GM12878 (cell line): Measurements from ENCODE around the gene MAML2. TPM values are rescaled to one million over a fixed set of nuclear protein-coding genes. Genes with fewer than 3 reads are reported as not detected.

Experiments
- ATAC-seq: fragments of 200-7000 bp; cut with Tn5 transposase; 3 replicates; pipeline ENCODE4 v1.9.1; 2020; ENCODE audit warnings: mild to moderate bottlenecking, moderate library complexity
- BruUV-seq: library from RNA; stranded (reverse); fragments of 400-500 nt; replicated peaks from 2 replicates; lab custom pipeline; 2021; lab: Mats Ljungman, UMichigan
- CTCF ChIA-PET: fragments of 300-600 bp; sonication (Branson Sonifier 250); formaldehyde crosslinking; extraction: SDS; loops from one replicate; lab custom pipeline; 2021; ENCODE audit warnings: inconsistent platforms; lab: Yijun Ruan, JAX
- POLR2A ChIA-PET: fragments of 350-600 bp; formaldehyde crosslinking; extraction: SDS; loops from one replicate; lab custom pipeline; 2021; ENCODE audit warnings: inconsistent platforms; lab: Charles Lee
- RAD21 ChIA-PET: fragments of 300-600 bp; sonication (Branson Sonifier 250); formaldehyde crosslinking; loops from one replicate; lab custom pipeline; 2023; ENCODE audit warnings: antibody characterized with exemption; ENCODE audit not compliant: unreplicated experiment; lab: Charles Lee
- SMC1A ChIA-PET: fragments of 300-600 bp; sonication (Branson Sonifier 250); formaldehyde crosslinking; loops from one replicate; lab custom pipeline; 2023; ENCODE audit not compliant: unreplicated experiment, uncharacterized antibody; lab: Charles Lee
- DNase-seq: peaks from one replicate; pipeline ENCODE4 v3.0.0-alpha.2; 2011; ENCODE audit warnings: low read depth, low spot score
- FAIRE-seq: peaks from 3 replicates; lab custom pipeline; 2011; peaks lifted over from hg19 to GRCh38; lab: Jason Lieb, UNC
- H2AFZ ChIP-seq: 2 replicates; pipeline ENCODE4 v1.6.0; 2011; ENCODE audit warnings: low read depth, low read length, control low read depth; ENCODE audit not compliant: control insufficient read depth
- H3K27ac ChIP-seq: 2 replicates; pipeline ENCODE4 v1.5.1; 2011; ENCODE audit warnings: control low read depth; ENCODE audit not compliant: control insufficient read depth, insufficient read depth
- H3K27me3 ChIP-seq, 2 experiments: replicated peaks in 1 of 2; 2 replicates each; pipeline versions ENCODE4 v1.6.0 to v1.6.1; 2011; ENCODE audit warnings: low read length in 1 of 2; ENCODE audit not compliant: control insufficient read depth in 2 of 2, insufficient read depth in 2 of 2
- H3K36me3 ChIP-seq, 2 experiments: 2 replicates each; pipeline ENCODE4 v1.5.1; 2011; ENCODE audit warnings: low read length in 1 of 2; ENCODE audit not compliant: control insufficient read depth in 2 of 2, insufficient read depth in 2 of 2
- H3K4me1 ChIP-seq: 2 replicates; pipeline ENCODE4 v1.6.1; 2011; ENCODE audit warnings: mild to moderate bottlenecking, low read length, moderate library complexity, mixed read lengths; ENCODE audit not compliant: control insufficient read depth, insufficient read depth
- H3K4me2 ChIP-seq: 2 replicates; pipeline ENCODE4 v1.6.0; 2011; ENCODE audit warnings: control low read depth; ENCODE audit not compliant: control insufficient read depth, insufficient read depth
- H3K4me3 ChIP-seq: fragments of 200-600 bp; sonication (generic); 2 replicates; pipeline ENCODE4 v1.5.1; 2016
- H3K79me2 ChIP-seq: 2 replicates; pipeline ENCODE4 v1.6.0; 2011; ENCODE audit warnings: low read length; ENCODE audit not compliant: control insufficient read depth, insufficient read depth
- H3K9ac ChIP-seq: 2 replicates; pipeline ENCODE4 v1.8.0; 2011; ENCODE audit warnings: low read length, control low read depth, mixed read lengths; ENCODE audit not compliant: control insufficient read depth, insufficient read depth
- H3K9me3 ChIP-seq: replicated peaks from 3 replicates; pipeline ENCODE4 v1.5.1; 2011; ENCODE audit warnings: mild to moderate bottlenecking, low read length; ENCODE audit not compliant: control insufficient read depth, insufficient read depth
- H4K20me1 ChIP-seq: 2 replicates; pipeline ENCODE4 v1.6.0; 2011; ENCODE audit not compliant: control insufficient read depth, insufficient read depth
- BACH1 ChIP-seq: fragments of 450-650 bp; IDR thresholded peaks from 2 replicates; pipeline ENCODE4 v1.6.1; 2017; ENCODE audit warnings: mild to moderate bottlenecking, borderline replicate concordance
- CTCF ChIP-seq, 3 experiments: IDR thresholded peaks in 2 of 3; conservative IDR thresholded peaks in 1 of 3; 2 replicates each; pipeline ENCODE4 v1.5.1; 2011; ENCODE audit warnings: low read depth in 3 of 3, low read length in 3 of 3, mild to moderate bottlenecking in 3 of 3, control low read depth in 2 of 3, moderate library complexity in 2 of 3, inconsistent platforms in 1 of 3, mixed read lengths in 1 of 3; ENCODE audit not compliant: control insufficient read depth in 2 of 3, insufficient read depth in 1 of 3; ENCODE audit errors: extremely low read depth in 1 of 3
- E2F8 ChIP-seq: fragments of 450-650 bp; IDR thresholded peaks from 2 replicates; pipeline ENCODE4 v1.6.1; 2018; ENCODE audit warnings: mild to moderate bottlenecking, low read depth, moderate library complexity; ENCODE audit not compliant: partially characterized antibody
- HSF1 ChIP-seq: fragments of 150-350 bp; IDR thresholded peaks from 2 replicates; pipeline ENCODE4 v1.6.1; 2014; ENCODE audit warnings: mild to moderate bottlenecking, low read depth, low read length
- IRF4 ChIP-seq: IDR thresholded peaks from 2 replicates; pipeline ENCODE4 v1.6.1; 2011; ENCODE audit warnings: low read depth, low read length
- NFIC ChIP-seq: IDR thresholded peaks from 2 replicates; pipeline ENCODE4 v1.6.1; 2012; ENCODE audit warnings: low read depth, mild to moderate bottlenecking, inconsistent platforms, low read length, moderate library complexity
- NFYA ChIP-seq: IDR thresholded peaks from 2 replicates; pipeline ENCODE4 v1.6.1; 2011; ENCODE audit warnings: low read depth, mild to moderate bottlenecking, low read length, improper control_type of control experiment, borderline replicate concordance
- NRF1 ChIP-seq: conservative IDR thresholded peaks from 2 replicates; pipeline ENCODE4 v1.6.1; 2011; ENCODE audit warnings: mild to moderate bottlenecking, low read depth, low read length, improper control_type of control experiment
- PKNOX1 ChIP-seq: fragments of 450-650 bp; IDR thresholded peaks from 2 replicates; pipeline ENCODE4 v1.6.1; 2016; ENCODE audit warnings: mild to moderate bottlenecking
- RCOR1 ChIP-seq: conservative IDR thresholded peaks from 2 replicates; pipeline ENCODE4 v1.6.1; 2012; ENCODE audit warnings: low read depth, low read length, improper control_type of control experiment
- RELA ChIP-seq: fragments of 450-650 bp; IDR thresholded peaks from 2 replicates; pipeline ENCODE4 v1.8.0; 2014; ENCODE audit warnings: borderline replicate concordance; ENCODE audit not compliant: partially characterized antibody
- RUNX3 ChIP-seq: IDR thresholded peaks from 2 replicates; pipeline ENCODE4 v1.6.1; 2012; ENCODE audit warnings: low read length, inconsistent platforms
- SMARCA5 ChIP-seq: fragments of 450-650 bp; IDR thresholded peaks from 2 replicates; pipeline ENCODE4 v1.6.1; 2017; ENCODE audit warnings: mild to moderate bottlenecking
- TCF3 ChIP-seq: IDR thresholded peaks from 2 replicates; pipeline ENCODE4 v1.6.1; 2012; ENCODE audit warnings: low read depth, mild to moderate bottlenecking, low read length, borderline replicate concordance; ENCODE audit not compliant: insufficient read depth
- TCF7 ChIP-seq: IDR thresholded peaks from 2 replicates; pipeline ENCODE4 v1.6.1; 2014; ENCODE audit warnings: antibody characterized with exemption, borderline replicate concordance
- ZNF217 ChIP-seq: fragments of 450-650 bp; IDR thresholded peaks from 2 replicates; pipeline ENCODE4 v1.6.1; 2017; ENCODE audit warnings: antibody characterized with exemption, mild to moderate bottlenecking
- ZNF622 ChIP-seq: fragments of 450-650 bp; IDR thresholded peaks from 2 replicates; pipeline ENCODE4 v1.6.1; 2017; ENCODE audit warnings: mild to moderate bottlenecking, inconsistent platforms
- WGBS: methylation state at CpG from one replicate; pipeline ENCODE4 v1.1.6; 2016; ENCODE audit warnings: low lambda C conversion rate; ENCODE audit not compliant: insufficient replicate concordance, insufficient coverage; ENCODE audit errors: missing lambda C conversion rate; 5-methylcytosine and 5-hydroxymethylcytosine counted together
- in situ Hi-C: fragments of 300-500 bp; cut with MboI; formaldehyde crosslinking; loops from 9 replicates; pipeline ENCODE4 v1.14.3; 2018; ENCODE audit warnings: mixed read lengths
- intact Hi-C: fragments of 100-400 bp; cut with micrococcal nuclease; formaldehyde crosslinking; loops from one replicate; pipeline ENCODE4 v1.14.2; 2022; ENCODE audit not compliant: unreplicated experiment
- polyA plus RNA-seq, 11 experiments: library from polyadenylated mRNA; depleted of rRNA in 4 of 11; unstranded in 6 of 11; stranded (reverse) in 5 of 11; fragments of >200 nt; fragmentation: Nextera tagmentation in 4 of 11; fragmentation: Illumina TruSeq in 1 of 11; extraction: Ambion mirVana in 4 of 11; extraction: Trizol in 1 of 11; gene quantifications; 1 replicate in 1 of 11; 2 replicates in 10 of 11; pipeline versions ENCODE4 v1.2.1 to v1.2.3, GENCODE V29; 2011 to 2016; ENCODE audit warnings: inconsistent platforms in 2 of 11, missing spikeins in 2 of 11, low read depth in 1 of 11
- total RNA-seq, 4 experiments: library from RNA; depleted of rRNA in 3 of 4; stranded (reverse); fragments of >200 nt in 3 of 4; fragmentation: Illumina TruSeq in 1 of 4; extraction: Trizol in 1 of 4; gene quantifications; 2 replicates each; pipeline versions ENCODE4 v1.2.1 to v1.2.3, GENCODE V29; 2013 to 2021

Gene MAML2
- total and polyA plus RNA-seq, 10 of the 15 experiments (the other 5 are each of a cell fraction or from before 2014, with no cell fraction given), result 2.5 to 15.1 (median 12.0) TPM

- no peak for TF ChIP-seq CTCF (IDR thresholded peaks at IDR 0.05 in 2 of 3, conservative IDR thresholded peaks at IDR 0.05 in 1 of 3; ENCODE audit: control insufficient read depth in 2 of 3, extremely low read depth in 1 of 3, insufficient read depth in 1 of 3, low read depth in 3 of 3, low read length in 3 of 3)
- TF ChIP-seq E2F8, result no peak
- TF ChIP-seq IRF4, result no peak
- TF ChIP-seq NRF1, result no peak
- TF ChIP-seq TCF7, result no peak
Observed at GRCh38 chr11:96160732-96161306, 182.2 kb downstream of the MAML2 start (continued).

GRCh38 chr11:96159968-96160367 lies 183.0 kb downstream of the MAML2 start:
- ChIA-PET RAD21 (no interaction called here), SMC1A (interaction anchor here (0.7 to 1.0 kb wide), 2 partner anchors 38 to 71 kb away, joined by 3 read pairs; no protein-coding TSS in a partner anchor)
- ATAC-seq, result no peak
- TF ChIP-seq PKNOX1 (no peak), BACH1 (no peak), RCOR1 (no peak), ZNF622 (no peak), HSF1 (no peak), TCF3 (no peak), NFYA (no peak), RUNX3 (no peak), RELA (no peak), SMARCA5 (no peak), NFIC (no peak), ZNF217 (no peak)

More at GRCh38 chr11:96159968-96160367, 183.0 kb downstream of the MAML2 start:
- no peak overlapping the region for H3K4me3 ChIP-seq
- H3K79me2 ChIP-seq, result peaks cover 7% of the 10 kb centered on the region
- no peak for FAIRE-seq
- no peaks in the 10 kb centered on the region for H4K20me1 ChIP-seq
- no TSS peak for BruUV-seq
- H3K9me3 ChIP-seq, result no peaks in the 10 kb centered on the region
- no peak overlapping the region for H2AFZ ChIP-seq
- intact Hi-C loops, result no loop called here
- no peaks in the 10 kb centered on the region for H3K36me3 ChIP-seq
- no peak overlapping the region for H3K9ac ChIP-seq
- CTCF ChIA-PET, result no interaction called here
- H3K4me1 ChIP-seq, result peaks cover 24% of the 10 kb centered on the region
- POLR2A ChIA-PET, result no interaction called here
- no peak overlapping the region for H3K27ac ChIP-seq
- DNase-seq, result no peak
- 77% methylated on average over 5 of the region's 6 CpGs for WGBS
- H3K27me3 ChIP-seq, result no peaks in the 10 kb centered on the region
- in situ Hi-C loops, result no loop called here
- no peak overlapping the region for H3K4me2 ChIP-seq
